ENCODE measurements around the gene EXOC8.

EXOC8 gene

GRCh38 chr1:231301990-231302389, 35.7 kb downstream of the EXOC8 start:
- DNase-seq (ENCODE audit: low spot score) (no peak), ATAC-seq (ENCODE audit: low read depth) (no peak)
- Histone ChIP-seq H3K4me3 (ENCODE audit: severe bottlenecking) (no peak overlapping the region), H3K9me3 (ENCODE audit: severe bottlenecking) (no peaks in the 10 kb centered on the region), H3K27me3 (ENCODE audit: insufficient read depth, poor library complexity, severe bottlenecking) (no peaks in the 10 kb centered on the region), H3K27ac (ENCODE audit: poor library complexity, severe bottlenecking) (no peak overlapping the region), H3K4me1 (ENCODE audit: insufficient read depth, poor library complexity, severe bottlenecking) (no peaks in the 10 kb centered on the region), H3K36me3 (ENCODE audit: low read depth) (no peaks in the 10 kb centered on the region)
- no peak for TF ChIP-seq CTCF (IDR thresholded peaks at IDR 0.05; ENCODE audit: poor library complexity, severe bottlenecking)

GRCh38 chr1:231295938-231296337, 41.7 kb downstream of the EXOC8 start:
- TF ChIP-seq CTCF (IDR thresholded peaks at IDR 0.05; ENCODE audit: poor library complexity, severe bottlenecking), result no peak
- no peak for ATAC-seq (ENCODE audit: low read depth)

DNA sequence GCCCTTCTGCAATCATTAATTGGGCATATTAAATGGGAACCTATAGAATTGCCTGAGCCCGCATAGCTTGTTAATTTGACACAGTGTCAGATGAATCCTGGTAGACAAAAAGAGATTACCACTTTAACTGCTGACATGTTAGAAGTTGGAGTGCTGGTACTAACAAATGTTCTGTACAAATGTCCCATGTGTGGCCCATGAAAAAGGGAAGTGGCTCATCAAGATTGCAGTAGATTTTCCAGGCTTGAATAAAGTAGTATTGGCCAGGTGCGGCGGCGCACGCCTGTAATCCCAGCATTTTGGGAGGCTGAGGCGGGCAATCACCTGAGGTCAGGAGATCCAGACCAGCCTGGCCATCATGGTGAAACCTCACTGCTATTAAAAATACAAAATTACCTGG, 51.0 kb downstream of the EXOC8 start:
- Histone ChIP-seq H3K9me3 (ENCODE audit: severe bottlenecking) (no peaks in the 10 kb centered on the region), H3K27ac (ENCODE audit: poor library complexity, severe bottlenecking) (no peak overlapping the region), H3K27me3 (ENCODE audit: insufficient read depth, poor library complexity, severe bottlenecking) (no peaks in the 10 kb centered on the region), H3K4me3 (ENCODE audit: severe bottlenecking) (no peak overlapping the region), H3K4me1 (ENCODE audit: insufficient read depth, poor library complexity, severe bottlenecking) (no peaks in the 10 kb centered on the region), H3K36me3 (ENCODE audit: low read depth) (no peaks in the 10 kb centered on the region)
- ATAC-seq (ENCODE audit: low read depth) (no peak), DNase-seq (ENCODE audit: low spot score) (no peak)
- TF ChIP-seq CTCF (IDR thresholded peaks at IDR 0.05; ENCODE audit: poor library complexity, severe bottlenecking), result no peak

More at GRCh38 chr1:231295938-231296337, 41.7 kb downstream of the EXOC8 start:
- no peak for DNase-seq (ENCODE audit: low spot score)
- Histone ChIP-seq H3K27ac (ENCODE audit: poor library complexity, severe bottlenecking) (no peak overlapping the region), H3K27me3 (ENCODE audit: insufficient read depth, poor library complexity, severe bottlenecking) (no peaks in the 10 kb centered on the region), H3K4me3 (ENCODE audit: severe bottlenecking) (no peak overlapping the region), H3K36me3 (ENCODE audit: low read depth) (no peaks in the 10 kb centered on the region), H3K4me1 (ENCODE audit: insufficient read depth, poor library complexity, severe bottlenecking) (no peaks in the 10 kb centered on the region), H3K9me3 (ENCODE audit: severe bottlenecking) (no peaks in the 10 kb centered on the region)

DNA sequence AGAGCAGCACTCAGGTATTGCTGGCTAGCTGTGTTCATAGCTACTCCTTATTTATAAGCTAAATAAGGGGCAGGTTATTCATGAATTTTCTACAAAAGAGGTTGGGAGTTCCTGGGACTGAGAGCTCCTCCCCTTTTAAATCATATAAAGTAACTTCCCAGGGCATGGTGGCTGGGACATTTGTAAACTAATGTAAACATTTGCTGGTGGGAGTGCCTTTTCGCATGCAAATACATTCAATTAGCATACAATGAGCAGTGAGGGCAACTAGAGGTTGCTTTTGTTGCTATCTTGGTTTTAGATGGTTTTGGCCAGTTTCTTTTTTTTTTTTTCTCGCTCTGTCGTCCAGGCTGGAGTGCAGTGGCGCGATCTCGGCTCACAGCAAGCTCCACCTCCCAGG, 53.2 kb downstream of the EXOC8 start:
- DNase-seq (ENCODE audit: low spot score) (no peak), ATAC-seq (ENCODE audit: low read depth) (no peak)
- H3K27me3 ChIP-seq (ENCODE audit: insufficient read depth, poor library complexity, severe bottlenecking), result no peaks in the 10 kb centered on the region
- no peaks in the 10 kb centered on the region for H3K36me3 ChIP-seq (ENCODE audit: low read depth)
- no peak overlapping the region for H3K27ac ChIP-seq (ENCODE audit: poor library complexity, severe bottlenecking)
- TF ChIP-seq CTCF (IDR thresholded peaks at IDR 0.05; ENCODE audit: poor library complexity, severe bottlenecking), result no peak
- H3K4me3 ChIP-seq (ENCODE audit: severe bottlenecking), result no peak overlapping the region
- no peaks in the 10 kb centered on the region for H3K9me3 ChIP-seq (ENCODE audit: severe bottlenecking)
- no peaks in the 10 kb centered on the region for H3K4me1 ChIP-seq (ENCODE audit: insufficient read depth, poor library complexity, severe bottlenecking)

Measured in RWPE2 (cell line).